Measurements from ENCODE around the gene TBXAS1.

The TBXAS1 gene

DNA sequence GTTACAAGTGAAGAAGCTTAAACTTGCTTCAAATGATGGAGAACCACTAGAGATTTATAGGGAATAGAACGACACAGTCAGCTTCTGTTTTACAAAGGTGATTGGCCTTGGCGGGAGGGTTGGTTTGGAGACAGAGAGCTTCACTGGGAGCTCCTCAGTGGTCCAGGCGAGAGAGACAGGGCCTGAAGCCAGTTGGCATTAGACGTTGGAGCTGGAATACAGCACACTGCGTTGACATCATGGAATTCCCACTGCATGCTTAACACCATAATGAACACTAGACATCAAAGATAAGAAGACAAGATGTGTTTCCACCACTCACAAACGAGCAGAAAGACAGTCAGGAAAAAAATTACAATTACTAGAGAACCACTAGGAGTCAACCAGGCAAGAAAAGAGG is 67.8 kb downstream of the TBXAS1 start:
- DNase-seq (ENCODE audit: low spot score): no peak
- in situ Hi-C loops (cut with MboI; ENCODE audit: low pct_unique_long_range_greater_than_20kb, low sequenced_read_pairs, unreplicated experiment): no loop called here
- TF ChIP-seq, protein P1, sequence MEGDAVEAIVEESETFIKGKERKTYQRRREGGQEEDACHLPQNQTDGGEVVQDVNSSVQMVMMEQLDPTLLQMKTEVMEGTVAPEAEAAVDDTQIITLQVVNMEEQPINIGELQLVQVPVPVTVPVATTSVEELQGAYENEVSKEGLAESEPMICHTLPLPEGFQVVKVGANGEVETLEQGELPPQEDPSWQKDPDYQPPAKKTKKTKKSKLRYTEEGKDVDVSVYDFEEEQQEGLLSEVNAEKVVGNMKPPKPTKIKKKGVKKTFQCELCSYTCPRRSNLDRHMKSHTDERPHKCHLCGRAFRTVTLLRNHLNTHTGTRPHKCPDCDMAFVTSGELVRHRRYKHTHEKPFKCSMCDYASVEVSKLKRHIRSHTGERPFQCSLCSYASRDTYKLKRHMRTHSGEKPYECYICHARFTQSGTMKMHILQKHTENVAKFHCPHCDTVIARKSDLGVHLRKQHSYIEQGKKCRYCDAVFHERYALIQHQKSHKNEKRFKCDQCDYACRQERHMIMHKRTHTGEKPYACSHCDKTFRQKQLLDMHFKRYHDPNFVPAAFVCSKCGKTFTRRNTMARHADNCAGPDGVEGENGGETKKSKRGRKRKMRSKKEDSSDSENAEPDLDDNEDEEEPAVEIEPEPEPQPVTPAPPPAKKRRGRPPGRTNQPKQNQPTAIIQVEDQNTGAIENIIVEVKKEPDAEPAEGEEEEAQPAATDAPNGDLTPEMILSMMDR (IDR thresholded peaks at IDR 0.05; ENCODE audit: extremely low read depth, insufficient read depth, missing control alignments): no peak

DNA sequence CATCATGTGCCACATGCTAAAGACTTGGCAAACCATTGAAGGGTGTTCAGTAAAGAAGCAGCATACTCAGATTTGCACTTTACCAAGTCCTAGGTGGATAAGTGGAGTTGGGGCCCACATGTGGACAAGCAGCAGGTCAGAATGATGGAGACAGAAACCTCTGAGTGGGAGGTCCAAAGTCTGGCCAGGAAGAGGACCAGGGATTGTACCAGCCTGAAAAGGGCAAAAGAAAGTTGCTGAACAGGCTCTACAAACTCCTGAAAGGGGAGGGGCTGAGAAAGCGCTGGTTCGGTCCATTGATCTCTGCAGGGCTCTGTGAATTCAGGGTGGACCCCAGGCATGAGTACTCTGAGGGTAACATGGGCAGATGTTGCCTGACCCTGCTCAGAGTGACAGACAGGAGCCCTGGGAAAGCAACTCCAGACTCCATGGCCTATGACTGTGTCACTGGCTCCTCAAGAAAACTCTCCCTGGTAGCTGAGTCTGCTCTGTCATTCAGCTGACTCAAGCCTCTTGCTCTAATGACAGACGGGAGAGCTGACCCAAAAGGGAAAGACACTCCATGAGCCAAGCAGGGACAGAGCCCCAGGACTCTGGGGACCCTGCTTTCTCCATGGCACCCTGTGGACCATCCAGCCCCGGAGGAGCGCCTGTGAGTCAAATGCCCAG is 68.5 kb downstream of the TBXAS1 start:
- in situ Hi-C loops (cut with MboI; ENCODE audit: low pct_unique_long_range_greater_than_20kb, low sequenced_read_pairs, unreplicated experiment): no loop called here
- DNase-seq (ENCODE audit: low spot score): no peak
- TF ChIP-seq, protein P1 (IDR thresholded peaks at IDR 0.05; ENCODE audit: extremely low read depth, insufficient read depth, missing control alignments): no peak

DNA sequence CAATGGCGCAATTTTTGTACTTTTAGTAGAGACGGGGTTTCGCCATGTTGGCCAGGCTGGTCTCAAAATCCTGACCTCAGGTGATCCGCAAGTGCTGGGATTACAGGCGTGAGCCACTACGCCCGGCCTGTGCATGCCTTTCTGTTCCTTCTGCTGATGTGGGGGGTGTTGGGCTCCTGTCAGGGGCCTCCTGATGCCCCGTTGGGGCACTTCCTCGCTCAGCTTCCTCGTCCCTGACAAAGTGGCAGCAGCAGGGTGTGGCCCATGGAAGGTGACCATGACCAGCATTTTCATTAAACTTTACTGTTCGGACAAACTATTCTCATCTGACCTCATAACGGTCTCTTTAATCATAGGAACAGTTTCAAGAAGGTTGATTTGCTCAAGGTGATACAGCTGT is 69.4 kb downstream of the TBXAS1 start:
- in situ Hi-C loops (cut with MboI; ENCODE audit: low pct_unique_long_range_greater_than_20kb, low sequenced_read_pairs, unreplicated experiment): no loop called here
- DNase-seq (ENCODE audit: low spot score): no peak
- TF ChIP-seq, protein P1 (IDR thresholded peaks at IDR 0.05; ENCODE audit: extremely low read depth, insufficient read depth, missing control alignments): no peak

DNA sequence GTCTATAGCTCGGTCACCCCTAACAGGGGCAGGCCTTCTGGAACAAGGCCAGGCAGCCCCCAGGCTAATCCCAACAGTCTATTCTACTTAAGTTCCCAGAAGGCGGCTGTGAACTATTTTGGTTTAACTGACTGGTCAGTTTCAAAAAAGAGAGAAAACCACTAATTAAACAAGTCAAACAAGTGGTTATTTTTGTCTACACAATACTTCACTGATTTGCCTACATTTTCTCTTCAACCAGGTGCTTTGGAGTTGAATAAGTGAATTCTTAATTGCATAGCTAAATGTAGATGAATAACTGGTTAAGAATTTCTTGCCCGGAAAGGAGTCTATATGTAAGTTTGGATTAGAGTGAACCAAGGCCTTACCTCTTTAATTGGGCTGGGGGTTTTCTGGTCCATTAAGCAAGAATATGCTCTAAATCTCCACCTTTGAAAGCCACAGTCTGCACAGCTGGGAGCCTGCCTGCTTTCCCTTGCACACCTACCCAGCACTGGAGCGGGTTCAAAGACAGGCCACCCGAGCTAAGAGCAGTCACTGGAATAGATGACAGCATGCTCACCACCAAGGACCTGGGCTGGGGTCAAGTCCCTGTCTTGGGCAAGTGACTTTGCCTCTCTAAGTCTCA is 70.4 kb downstream of the TBXAS1 start:
- in situ Hi-C loops (cut with MboI; ENCODE audit: low pct_unique_long_range_greater_than_20kb, low sequenced_read_pairs, unreplicated experiment): no loop called here
- TF ChIP-seq, protein P1 (IDR thresholded peaks at IDR 0.05; ENCODE audit: extremely low read depth, insufficient read depth, missing control alignments): no peak

DNA sequence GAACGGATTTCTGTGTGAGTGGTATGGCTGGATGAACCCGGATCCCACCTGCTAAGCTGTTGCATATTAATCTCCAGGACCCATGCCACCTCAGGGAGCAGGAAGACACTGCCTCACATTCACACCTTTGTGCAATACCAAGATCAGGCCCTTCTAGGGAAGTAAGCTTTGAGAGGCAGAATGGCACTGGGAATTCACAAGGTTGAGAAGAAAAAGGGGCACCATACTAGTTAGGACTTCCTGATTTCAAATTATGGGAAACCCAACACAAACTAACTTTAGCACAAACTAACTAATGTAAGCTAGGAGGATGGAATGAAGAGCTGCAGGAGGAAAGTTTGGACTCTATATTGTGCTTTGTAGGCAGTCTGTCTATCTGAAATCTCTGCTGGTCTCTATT is 71.3 kb downstream of the TBXAS1 start:
- DNase-seq (ENCODE audit: low spot score): no peak
- TF ChIP-seq, protein P1 (IDR thresholded peaks at IDR 0.05; ENCODE audit: extremely low read depth, insufficient read depth, missing control alignments): no peak
- in situ Hi-C loops (cut with MboI; ENCODE audit: low pct_unique_long_range_greater_than_20kb, low sequenced_read_pairs, unreplicated experiment): no loop called here

More for the DNA sequence above, 70.4 kb downstream of the TBXAS1 start:
- DNase-seq (ENCODE audit: low spot score): no peak

DNA sequence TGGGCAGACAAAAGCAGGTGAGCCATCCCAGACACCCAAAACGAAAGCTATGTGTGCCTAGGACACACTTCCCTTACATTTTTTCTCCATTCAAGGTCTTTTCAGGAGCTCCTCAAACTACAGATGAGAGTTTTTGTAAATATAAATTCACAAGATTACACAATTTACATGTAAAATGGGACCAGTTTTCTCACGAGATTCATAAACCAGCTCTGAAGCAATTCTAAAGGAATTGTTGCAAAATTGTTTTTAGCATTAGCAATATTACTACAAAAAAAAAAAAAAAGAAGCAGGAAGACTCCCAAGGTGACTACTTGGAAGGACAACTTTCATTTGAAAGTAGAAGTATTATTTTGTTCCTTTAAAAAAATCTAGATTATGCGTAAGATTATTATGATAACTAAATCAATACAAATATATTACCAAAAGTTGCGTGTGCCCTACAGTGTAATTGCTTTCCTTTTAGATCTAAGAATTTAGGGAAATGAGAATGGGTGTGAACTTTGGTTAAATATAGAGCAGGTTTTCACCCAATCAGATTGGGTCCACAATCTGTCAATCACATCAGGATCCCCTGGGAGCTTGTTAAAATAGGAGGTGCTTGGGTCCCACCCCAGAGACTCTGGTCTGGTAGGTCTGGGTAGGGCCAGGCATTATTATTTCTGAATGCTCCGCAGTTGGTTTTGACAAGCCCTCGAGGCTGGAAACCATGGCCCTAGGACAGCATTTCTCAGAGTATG is 72.2 kb downstream of the TBXAS1 start:
- no peak for DNase-seq (ENCODE audit: low spot score)
- in situ Hi-C loops (cut with MboI; ENCODE audit: low pct_unique_long_range_greater_than_20kb, low sequenced_read_pairs, unreplicated experiment): no loop called here
- TF ChIP-seq, protein P1 (IDR thresholded peaks at IDR 0.05; ENCODE audit: extremely low read depth, insufficient read depth, missing control alignments): no peak

All from GM13977 (cell line).